PC-9 (cell line): ENCODE data around the gene CTCF. TPM values are rescaled to one million over a fixed set of nuclear protein-coding genes. Genes with fewer than 3 reads are reported as not detected.

ENCODE experiments used
- BruUV-seq: library from RNA; stranded (reverse); fragments of 400-500 nt; replicated peaks from 2 replicates; lab custom pipeline; 2021; lab: Mats Ljungman, UMichigan
- CTCF ChIA-PET: fragments of 300-600 bp; sonication (Branson Sonifier 250); formaldehyde crosslinking; loops from one replicate; lab custom pipeline; 2022; ENCODE audit warnings: antibody characterized with exemption; lab: Charles Lee
- POLR2A ChIA-PET: fragments of 300-600 bp; sonication (Branson Sonifier 250); formaldehyde crosslinking; loops from one replicate; lab custom pipeline; 2022; ENCODE audit warnings: antibody characterized with exemption; ENCODE audit not compliant: unreplicated experiment; lab: Charles Lee
- DNase-seq, 2 experiments: peaks; one replicate each; pipeline versions ENCODE4 v3.0.0 to v3.0.0-alpha.2; 2015 to 2022; ENCODE audit warnings: mixed read lengths in 1 of 2
- H2AFZ ChIP-seq: fragments of 200-600 bp; sonication (generic); 2 replicates; pipeline ENCODE4 v1.8.1; 2017; ENCODE audit warnings: antibody characterized with exemption
- H3F3A ChIP-seq: fragments of 200-600 bp; sonication (generic); 2 replicates; pipeline ENCODE4 v1.8.1; 2017; ENCODE audit warnings: antibody characterized with exemption, mild to moderate bottlenecking, low read depth; ENCODE audit not compliant: insufficient read depth
- H3K27ac ChIP-seq: fragments of 200-600 bp; sonication (generic); 2 replicates; pipeline ENCODE4 v1.6.1; 2016; ENCODE audit warnings: mixed run types
- H3K27me3 ChIP-seq: fragments of 200-600 bp; sonication (generic); 2 replicates; pipeline ENCODE4 v1.6.1; 2016; ENCODE audit warnings: low read depth, mixed run types; ENCODE audit not compliant: insufficient read depth
- H3K36me3 ChIP-seq: fragments of 200-600 bp; sonication (generic); 2 replicates; pipeline ENCODE4 v1.6.1; 2016; ENCODE audit warnings: low read depth, mixed run types
- H3K4me1 ChIP-seq: fragments of 200-600 bp; sonication (generic); replicated peaks from 2 replicates; pipeline ENCODE4 v1.6.1; 2016; ENCODE audit warnings: mixed run types; ENCODE audit not compliant: insufficient read depth
- H3K4me2 ChIP-seq: fragments of 200-600 bp; sonication (generic); 2 replicates; pipeline ENCODE4 v1.6.1; 2017; ENCODE audit warnings: mixed run types
- H3K4me3 ChIP-seq: fragments of 200-600 bp; sonication (generic); 2 replicates; pipeline ENCODE4 v1.6.1; 2016; ENCODE audit warnings: mixed run types
- H3K79me2 ChIP-seq: fragments of 200-600 bp; sonication (generic); 2 replicates; pipeline ENCODE4 v1.6.1; 2017; ENCODE audit warnings: low read depth, mixed run types
- H3K9me2 ChIP-seq: fragments of 200-600 bp; sonication (generic); 2 replicates; pipeline ENCODE4 v1.8.1; 2017; ENCODE audit warnings: mild to moderate bottlenecking; ENCODE audit not compliant: insufficient read depth
- H3K9me3 ChIP-seq: fragments of 200-600 bp; sonication (generic); 2 replicates; pipeline ENCODE4 v1.8.1; 2016; ENCODE audit warnings: low read depth; ENCODE audit not compliant: insufficient read depth
- H4K20me1 ChIP-seq: fragments of 200-600 bp; sonication (generic); 2 replicates; pipeline ENCODE4 v1.8.1; 2017; ENCODE audit not compliant: insufficient read depth
- CTCF ChIP-seq: fragments of 200-600 bp; sonication (generic); conservative IDR thresholded peaks from 2 replicates; pipeline ENCODE4 v1.6.1; 2017; ENCODE audit warnings: mixed run types, antibody characterized with exemption, mild to moderate bottlenecking, moderate library complexity
- EZH2 ChIP-seq: fragments of 200-600 bp; sonication (generic); IDR thresholded peaks from 2 replicates; pipeline ENCODE4 v1.8.0; 2017; ENCODE audit warnings: antibody characterized with exemption, low read depth
- intact Hi-C: fragments of 100-400 bp; cut with micrococcal nuclease; formaldehyde crosslinking; loops from one replicate; pipeline ENCODE4 v1.10.0; 2022; ENCODE audit not compliant: unreplicated experiment
- total RNA-seq: library from RNA; stranded (reverse); gene quantifications from 2 replicates; pipeline ENCODE4 v1.2.3, GENCODE V29; 2021

CTCF gene
- total RNA-seq, 1 experiment from 2014 or later = 39.0 TPM

GRCh38 chr16:67676516-67676915 is 114.2 kb downstream of the CTCF start:
- H4K20me1 ChIP-seq = no peaks in the 10 kb centered on the region
- H3F3A ChIP-seq = peaks cover 32% of the 10 kb centered on the region
- H3K4me1 ChIP-seq = peaks cover 26% of the 10 kb centered on the region
- no peaks in the 10 kb centered on the region for H3K9me2 ChIP-seq
- ChIA-PET CTCF (interaction anchor here (0.5 to 1.1 kb wide), 3 partner anchors 92 to 409 kb away, joined by 3 to 5 read pairs (median 3); partner anchors contain the start of gene NFATC3), POLR2A (interaction anchor here (0.6 to 0.7 kb wide), 6 partner anchors 42 to 551 kb away, joined by 3 to 6 read pairs (median 4); partner anchors contain the start of gene TSNAXIP1)
- H2AFZ ChIP-seq = no peak overlapping the region
- no peaks in the 10 kb centered on the region for H3K36me3 ChIP-seq
- no peaks in the 10 kb centered on the region for H3K27me3 ChIP-seq
- no peaks in the 10 kb centered on the region for H3K9me3 ChIP-seq
- TF ChIP-seq EZH2 = no peak
- TF ChIP-seq CTCF = no peak
- H3K4me2 ChIP-seq = peak overlapping the region; percentile 30
- BruUV-seq = no TSS peak
- 0 out of 2 replicates have a peak, but pooled peaks cover 3% of the 10 kb centered on the region for H3K79me2 ChIP-seq
- DNase-seq = peak; percentile 71 to 92
- intact Hi-C loops = loop anchor here (5.0 to 10.0 kb wide), 3 partner anchors 46 to 558 kb away; partner anchors contain the start of gene ESRP2
- H3K27ac ChIP-seq = peak overlapping the region; percentile 78
- no peak overlapping the region for H3K4me3 ChIP-seq

GRCh38 chr16:67676939-67677338 is 114.6 kb downstream of the CTCF start:
- ChIA-PET CTCF (interaction anchor here (0.5 to 1.1 kb wide), 2 partner anchors 113 to 408 kb away, joined by 3 read pairs; partner anchors contain the start of gene NFATC3), POLR2A (interaction anchor here (0.6 to 0.7 kb wide), 7 partner anchors 17 to 551 kb away, joined by 3 to 6 read pairs (median 4); partner anchors contain the start of genes ACD and TSNAXIP1)
- Histone ChIP-seq H4K20me1 (no peaks in the 10 kb centered on the region), H3K9me3 (no peaks in the 10 kb centered on the region), H3K27ac (peak overlapping the region; percentile 78), H3K4me2 (peak overlapping the region; percentile 30), H3K9me2 (no peaks in the 10 kb centered on the region), H3K4me3 (no peak overlapping the region), H3K27me3 (no peaks in the 10 kb centered on the region), H3F3A (peaks cover 32% of the 10 kb centered on the region), H3K36me3 (no peaks in the 10 kb centered on the region), H3K79me2 (0 out of 2 replicates have a peak, but pooled peaks cover 3% of the 10 kb centered on the region), H2AFZ (no peak overlapping the region), H3K4me1 (peaks cover 26% of the 10 kb centered on the region)
- no peak for TF ChIP-seq CTCF
- TF ChIP-seq EZH2 = no peak
- intact Hi-C loops = loop anchor here (5.0 to 10.0 kb wide), 3 partner anchors 45 to 558 kb away; partner anchors contain the start of gene ESRP2
- no TSS peak for BruUV-seq
- no peak for DNase-seq

- POLR2A ChIA-PET = no interaction called here
- no peaks in the 10 kb centered on the region for H4K20me1 ChIP-seq
- no peaks in the 10 kb centered on the region for H3K27me3 ChIP-seq
- no peak overlapping the region for H3K27ac ChIP-seq
- no peak overlapping the region for H2AFZ ChIP-seq
- 0 out of 2 replicates have a peak, but pooled peaks cover 3% of the 10 kb centered on the region for H3K79me2 ChIP-seq
- H3K4me2 ChIP-seq = 0 out of 2 replicates have a peak overlapping the region, but pooled peaks have one; percentile 30
- BruUV-seq = no TSS peak
- H3K4me1 ChIP-seq = peaks cover 26% of the 10 kb centered on the region
- peak; percentile 47 to 81 for DNase-seq
- TF ChIP-seq CTCF (no peak), EZH2 (no peak)
- H3K9me2 ChIP-seq = no peaks in the 10 kb centered on the region
- H3K4me3 ChIP-seq = no peak overlapping the region
- intact Hi-C loops = loop anchor here (5.0 to 10.0 kb wide), 3 partner anchors 45 to 557 kb away; partner anchors contain the start of gene ESRP2
- H3F3A ChIP-seq = peaks cover 27% of the 10 kb centered on the region
- H3K36me3 ChIP-seq = no peaks in the 10 kb centered on the region
- no peaks in the 10 kb centered on the region for H3K9me3 ChIP-seq
- CTCF ChIA-PET = no interaction called here
Measured at GRCh38 chr16:67677712-67678111, 115.4 kb downstream of the CTCF start.
